A549 (cell line): Measurements from ENCODE around the gene SORL1. TPM values are rescaled to one million over a fixed set of nuclear protein-coding genes. Genes with fewer than 3 reads are reported as not detected.

Source experiments
- ATAC-seq, 2 experiments: fragments of 200-7000 bp in 1 of 2; fragments of >200 bp in 1 of 2; cut with Nextera tagmentation in 1 of 2; cut with Tn5 transposase in 1 of 2; 3 replicates each; pipeline versions ENCODE4 v1.8.0 to v1.9.1; 2018 to 2020; ENCODE audit warnings: mild to moderate bottlenecking in 1 of 2, moderate library complexity in 1 of 2
- CTCF ChIA-PET: fragments of 300-600 bp; sonication (Branson Sonifier 250); formaldehyde crosslinking; extraction: SDS; loops from one replicate; lab custom pipeline; 2021; ENCODE audit warnings: antibody characterized with exemption, inconsistent platforms; lab: Yijun Ruan, JAX
- POLR2A ChIA-PET: fragments of 350-600 bp; formaldehyde crosslinking; extraction: SDS; loops from one replicate; lab custom pipeline; 2021; ENCODE audit warnings: antibody characterized with exemption, inconsistent platforms; lab: Yijun Ruan, JAX
- DNase-seq, 2 experiments: peaks; one replicate each; pipeline versions ENCODE4 v3.0.0 to v3.0.0-alpha.2; 2011 to 2016; ENCODE audit warnings: low read depth in 1 of 2, low spot score in 1 of 2
- FAIRE-seq: peaks from 2 replicates; lab custom pipeline; 2011; peaks lifted over from hg19 to GRCh38; lab: Jason Lieb, UNC
- H3K27ac ChIP-seq, 2 experiments: fragments of >200 bp; sonication (Bioruptor Twin); formaldehyde crosslinking; 3 replicates each; pipeline ENCODE4 v1.5.1; 2016 to 2017
- H3K4me1 ChIP-seq: fragments of >200 bp; sonication (Bioruptor Twin); formaldehyde crosslinking; 3 replicates; pipeline ENCODE4 v1.6.1; 2016
- H3K4me2 ChIP-seq: fragments of >200 bp; sonication (Bioruptor Twin); formaldehyde crosslinking; 3 replicates; pipeline ENCODE4 v1.6.1; 2016
- H3K4me3 ChIP-seq: fragments of >200 bp; sonication (Bioruptor Twin); formaldehyde crosslinking; 3 replicates; pipeline ENCODE4 v1.5.1; 2016
- H3K9me3 ChIP-seq: fragments of >200 bp; sonication (Bioruptor Twin); formaldehyde crosslinking; 3 replicates; pipeline ENCODE4 v1.6.1; 2016
- BCL3 ChIP-seq: fragments of >200 bp; sonication (Bioruptor Twin); formaldehyde crosslinking; IDR thresholded peaks from 3 replicates; pipeline ENCODE4 v1.6.1; 2016
- BHLHE40 ChIP-seq: IDR thresholded peaks from 2 replicates; pipeline ENCODE4 v1.6.1; 2012; ENCODE audit warnings: low read depth, low read length, inconsistent platforms
- CHD2 ChIP-seq: fragments of 150-350 bp; IDR thresholded peaks from 2 replicates; pipeline ENCODE4 v1.6.1; 2014; ENCODE audit warnings: low read length; ENCODE audit not compliant: partially characterized antibody
- CHD4 ChIP-seq: fragments of 200-600 bp; sonication (generic); IDR thresholded peaks from 2 replicates; pipeline ENCODE4 v1.6.1; 2016; ENCODE audit warnings: antibody characterized with exemption, mild to moderate bottlenecking, borderline replicate concordance
- EHF ChIP-seq: fragments of 250-450 bp; sonication (Bioruptor Pico); IDR thresholded peaks from 2 replicates; pipeline ENCODE4 v1.5.0; 2020; ENCODE audit warnings: mild to moderate bottlenecking
- EHMT2 ChIP-seq: fragments of 200-600 bp; sonication (generic); IDR thresholded peaks from 2 replicates; pipeline ENCODE4 v1.6.1; 2016; ENCODE audit warnings: antibody characterized with exemption, low read depth, mild to moderate bottlenecking, moderate library complexity
- EP300 ChIP-seq, 2 experiments: fragments of >200 bp; sonication (Bioruptor Twin); formaldehyde crosslinking; IDR thresholded peaks; 2 replicates in 1 of 2; 3 replicates in 1 of 2; pipeline ENCODE4 v1.6.1; 2016 to 2017
- ESRRA ChIP-seq: fragments of 150-350 bp; IDR thresholded peaks from 2 replicates; pipeline ENCODE4 v1.6.1; 2014; ENCODE audit warnings: mild to moderate bottlenecking, low read length, borderline replicate concordance
- FOXS1 ChIP-seq: fragments of 250-450 bp; sonication (Bioruptor Pico); IDR thresholded peaks from 2 replicates; pipeline ENCODE4 v1.5.0; 2020; ENCODE audit warnings: mild to moderate bottlenecking, moderate library complexity
- HDAC2 ChIP-seq: fragments of 200-600 bp; sonication (generic); IDR thresholded peaks from 2 replicates; pipeline ENCODE4 v1.6.1; 2016
- HMGXB4 ChIP-seq: fragments of 250-450 bp; sonication (Bioruptor Pico); IDR thresholded peaks from 2 replicates; pipeline ENCODE4 v1.5.0; 2021; ENCODE audit warnings: mild to moderate bottlenecking, moderate library complexity, borderline replicate concordance
- KDM5A ChIP-seq: fragments of 200-600 bp; sonication (generic); IDR thresholded peaks from 2 replicates; pipeline ENCODE4 v1.6.1; 2016; ENCODE audit warnings: antibody characterized with exemption, mild to moderate bottlenecking
- MAFK ChIP-seq: fragments of 450-650 bp; IDR thresholded peaks from 2 replicates; pipeline ENCODE4 v1.6.1; 2014; ENCODE audit not compliant: partially characterized antibody
- NPAS2 ChIP-seq: fragments of 250-450 bp; sonication (Bioruptor Pico); IDR thresholded peaks from 2 replicates; pipeline ENCODE4 v1.8.0; 2022; ENCODE audit warnings: mild to moderate bottlenecking, moderate library complexity, borderline replicate concordance
- POLR2A ChIP-seq: IDR thresholded peaks from 2 replicates; pipeline ENCODE4 v1.6.1; 2012; ENCODE audit warnings: mild to moderate bottlenecking, low read length
- POLR2AphosphoS2 ChIP-seq: conservative IDR thresholded peaks from 2 replicates; pipeline ENCODE4 v1.6.1; 2012; ENCODE audit warnings: low read length, improper control_type of control experiment, inconsistent platforms
- RAD21 ChIP-seq, 2 experiments: fragments of >200 bp in 1 of 2; sonication (Bioruptor Twin) in 1 of 2; formaldehyde crosslinking in 1 of 2; IDR thresholded peaks in 1 of 2; conservative IDR thresholded peaks in 1 of 2; 2 replicates in 1 of 2; 3 replicates in 1 of 2; pipeline ENCODE4 v1.6.1; 2012 to 2018; ENCODE audit warnings: inconsistent platforms in 1 of 2
- RARB ChIP-seq: fragments of 250-450 bp; sonication (Bioruptor Pico); IDR thresholded peaks from 2 replicates; pipeline ENCODE4 v1.8.0; 2021; ENCODE audit warnings: mild to moderate bottlenecking, moderate library complexity
- SMC3 ChIP-seq: fragments of >200 bp; sonication (Bioruptor Twin); formaldehyde crosslinking; IDR thresholded peaks from 3 replicates; pipeline ENCODE4 v1.6.1; 2018; ENCODE audit warnings: inconsistent platforms
- TFCP2L1 ChIP-seq: fragments of 250-450 bp; sonication (Bioruptor Pico); IDR thresholded peaks from 2 replicates; pipeline ENCODE4 v1.5.0; 2021; ENCODE audit warnings: mild to moderate bottlenecking
- TP53 ChIP-seq: fragments of 250-450 bp; sonication (Bioruptor Pico); IDR thresholded peaks from 2 replicates; pipeline ENCODE4 v1.5.0; 2021; ENCODE audit warnings: mild to moderate bottlenecking, moderate library complexity
- USF2 ChIP-seq: fragments of 450-650 bp; IDR thresholded peaks from 2 replicates; pipeline ENCODE4 v1.6.1; 2014; ENCODE audit warnings: antibody characterized with exemption
- ZNF302 ChIP-seq: fragments of 250-450 bp; sonication (Bioruptor Pico); IDR thresholded peaks from 2 replicates; pipeline ENCODE4 v1.9.0; 2021; ENCODE audit warnings: inconsistent platforms, mild to moderate bottlenecking, moderate library complexity
- ZSCAN20 ChIP-seq: fragments of 250-450 bp; sonication (Bioruptor Pico); IDR thresholded peaks from 2 replicates; pipeline ENCODE4 v1.8.0; 2022; ENCODE audit warnings: mild to moderate bottlenecking, moderate library complexity
- WGBS: methylation state at CpG from one replicate; pipeline ENCODE4 v1.1.6; 2017; ENCODE audit errors: missing lambda C conversion rate; 5-methylcytosine and 5-hydroxymethylcytosine counted together
- polyA plus RNA-seq, 4 experiments: library from polyadenylated mRNA; depleted of rRNA in 3 of 4; stranded (reverse); fragments of >200 nt; fragmentation: RNase III in 1 of 4; extraction: RNeasy Plus Mini Kit Qiagen cat#74134 plus additional on column Dnase treatment in 1 of 4; gene quantifications; 2 replicates in 3 of 4; 3 replicates in 1 of 4; pipeline ENCODE4 v1.2.3, GENCODE V29; 2011 to 2017

The SORL1 gene
- polyA plus RNA-seq, 2 of the 4 experiments (the other 2 are of a cell fraction): 0.45 to 3.8 TPM

- Histone ChIP-seq H3K4me1 (no peaks in the 10 kb centered on the region), H3K4me3 (no peak overlapping the region), H3K4me2 (no peak overlapping the region), H3K27ac (no peak overlapping the region), H3K9me3 (no peaks in the 10 kb centered on the region)
- ChIA-PET POLR2A (no interaction called here), CTCF (interaction anchor here (1.8 to 4.3 kb wide), 2 partner anchors 9 to 842 kb away, joined by 4 to 21 read pairs; no protein-coding TSS in a partner anchor)
- TF ChIP-seq POLR2AphosphoS2 (no peak), HMGXB4 (CRISPR knock-in tag) (no peak), ZSCAN20 (CRISPR knock-in tag) (no peak), SMC3 (no peak), ESRRA (no peak), TP53 (no peak), POLR2A (no peak), USF2 (no peak), FOXS1 (CRISPR knock-in tag) (no peak), ZNF302 (CRISPR knock-in tag) (no peak), CHD4 (no peak), BCL3 (no peak), KDM5A (no peak), TFCP2L1 (CRISPR knock-in tag) (no peak), CHD2 (no peak), EHMT2 (no peak), MAFK (no peak)
- FAIRE-seq (no peak), DNase-seq (no peak), ATAC-seq (no peak)
These were observed 212.0 kb downstream of the SORL1 start for GRCh38 chr11:121664144-121664543.

- POLR2A ChIA-PET: no interaction called here
- H3K4me3 ChIP-seq: no peak overlapping the region
- no peak overlapping the region for H3K4me2 ChIP-seq
- H3K9me3 ChIP-seq: no peaks in the 10 kb centered on the region
- H3K4me1 ChIP-seq: no peaks in the 10 kb centered on the region
- DNase-seq (no peak), ATAC-seq (no peak)
- TF ChIP-seq RAD21 (conservative IDR thresholded peaks at IDR 0.05 in 1 of 2, IDR thresholded peaks at IDR 0.05 in 1 of 2) (no peak), ESRRA (no peak), EHF (CRISPR knock-in tag) (no peak), BHLHE40 (no peak), HDAC2 (no peak), CHD2 (no peak), ZNF302 (CRISPR knock-in tag) (no peak), NPAS2 (CRISPR knock-in tag) (no peak), CHD4 (no peak), RARB (CRISPR knock-in tag) (no peak), EP300 (IDR thresholded peaks at IDR 0.05) (no peak), HMGXB4 (CRISPR knock-in tag) (no peak)
- TF ChIP-seq, all 56 proteins: peak for 0
- no peak for FAIRE-seq
- H3K27ac ChIP-seq: no peak overlapping the region
- WGBS: 7% methylated on average over 5 of the region's 6 CpGs
- CTCF ChIA-PET: interaction anchor here (0.9 to 4.3 kb wide), 3 partner anchors 10 to 840 kb away, joined by 3 to 21 read pairs (median 4); no protein-coding TSS in a partner anchor
These were observed 213.2 kb downstream of the SORL1 start for GRCh38 chr11:121665206-121665838.
